Measurements from ENCODE around the gene TBP.
"Not testable (repeated sequence)": the region's sequence is repeated elsewhere in the genome, so short reads cannot be mapped to it uniquely, and the experiment has no call there.

The TBP gene

DNA sequence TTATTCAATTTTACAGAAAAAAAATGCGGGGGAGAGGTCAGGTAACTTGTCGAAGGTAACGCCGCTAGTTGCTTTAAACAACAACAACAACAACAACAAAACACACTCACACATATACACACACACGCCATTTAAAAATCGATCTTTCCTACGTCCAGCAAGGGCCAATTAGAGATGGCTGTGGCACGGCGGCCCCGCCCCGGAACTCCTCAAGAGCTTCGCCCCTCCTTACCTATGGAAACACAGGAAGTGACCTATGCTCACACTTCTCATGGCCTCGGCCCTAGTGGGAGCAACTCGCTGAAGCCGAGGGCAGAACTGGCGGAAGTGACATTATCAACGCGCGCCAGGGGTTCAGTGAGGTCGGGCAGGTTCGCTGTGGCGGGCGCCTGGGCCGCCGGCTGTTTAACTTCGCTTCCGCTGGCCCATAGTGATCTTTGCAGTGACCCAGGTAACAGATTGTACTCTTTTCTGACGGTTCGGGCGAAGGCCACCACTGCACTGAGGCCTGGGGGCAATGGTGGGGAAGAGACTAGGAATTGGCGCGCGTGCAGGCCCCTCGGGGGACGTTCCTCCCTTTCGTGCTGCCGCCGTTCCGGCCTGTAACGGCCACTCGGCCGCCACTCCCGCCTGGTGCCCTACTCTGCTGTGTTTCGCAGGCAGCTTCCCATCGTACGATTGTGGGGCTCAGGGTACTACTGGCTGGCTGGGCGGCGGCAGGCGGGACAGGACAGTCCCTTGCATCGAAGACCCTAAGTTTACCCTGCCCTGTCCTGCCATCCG, at the start of gene TBP:
Gene TBP, plus strand, starts transcription at position 357 of the 783 bp plus-strand sequence. CDS start 2,661 bp downstream, outside the sequence.
- DNase-seq (ENCODE audit: low spot score): peak; percentile 100

DNA sequence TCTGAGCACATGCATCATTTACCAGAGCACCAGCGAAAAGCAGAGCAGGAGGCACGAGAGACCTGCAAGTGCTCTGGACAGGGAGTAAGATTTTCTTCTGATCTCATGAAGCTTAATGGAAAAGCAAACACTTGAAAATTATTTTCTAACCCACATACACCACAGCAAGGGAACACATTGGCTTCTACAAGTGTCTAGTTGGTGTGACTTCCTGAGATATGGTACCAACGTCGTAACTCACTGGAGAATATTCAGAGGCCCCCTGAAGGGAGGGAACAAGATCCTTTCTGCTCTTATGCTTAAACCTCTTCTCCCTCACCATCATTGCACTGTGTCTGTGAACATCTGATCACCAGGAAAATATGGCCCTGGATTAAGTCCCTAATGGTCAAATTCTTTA, 49.7 kb upstream of the TBP start:
- DNase-seq (ENCODE audit: low spot score): no peak

DNA sequence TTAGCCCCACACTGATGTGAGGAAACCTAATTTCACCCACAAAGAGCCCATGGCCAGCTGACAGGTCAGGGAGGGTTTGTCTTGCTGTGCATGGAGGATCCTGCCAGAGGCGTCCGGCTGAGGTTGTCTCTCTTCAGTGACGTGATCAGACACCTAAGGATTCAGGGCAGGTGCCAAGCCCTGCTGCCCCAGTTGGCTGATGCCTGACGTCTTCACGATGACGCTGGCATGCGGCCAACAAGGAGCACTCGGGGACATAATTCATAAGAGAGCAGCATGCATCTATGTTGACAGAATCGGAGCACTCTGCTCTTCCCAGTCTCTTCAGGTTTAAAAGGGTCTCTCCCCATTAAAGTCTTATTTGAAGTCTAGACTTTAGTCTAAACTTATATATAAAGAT, 48.9 kb upstream of the TBP start:
- DNase-seq (ENCODE audit: low spot score): peak; percentile 65

DNA sequence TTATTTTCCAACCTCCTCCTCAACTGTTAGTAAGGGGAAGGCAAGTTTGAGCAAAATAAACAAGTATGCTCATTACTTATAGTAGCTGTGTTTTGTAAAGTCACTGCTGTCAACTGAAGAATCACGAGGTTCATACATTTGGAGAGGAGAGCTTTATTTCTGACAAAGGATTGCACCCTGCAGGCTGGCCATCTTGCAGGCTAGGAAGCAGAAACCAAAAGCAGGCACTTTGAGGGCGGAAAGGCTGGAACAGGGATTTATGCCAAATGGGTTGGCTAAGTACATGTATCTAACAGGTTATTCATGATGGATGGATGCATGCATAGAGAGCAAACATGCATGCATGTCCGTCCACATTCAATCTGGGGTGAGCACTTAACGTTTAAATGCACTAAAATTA, 47.7 kb upstream of the TBP start:
- DNase-seq (ENCODE audit: low spot score): peak; percentile 66

DNA sequence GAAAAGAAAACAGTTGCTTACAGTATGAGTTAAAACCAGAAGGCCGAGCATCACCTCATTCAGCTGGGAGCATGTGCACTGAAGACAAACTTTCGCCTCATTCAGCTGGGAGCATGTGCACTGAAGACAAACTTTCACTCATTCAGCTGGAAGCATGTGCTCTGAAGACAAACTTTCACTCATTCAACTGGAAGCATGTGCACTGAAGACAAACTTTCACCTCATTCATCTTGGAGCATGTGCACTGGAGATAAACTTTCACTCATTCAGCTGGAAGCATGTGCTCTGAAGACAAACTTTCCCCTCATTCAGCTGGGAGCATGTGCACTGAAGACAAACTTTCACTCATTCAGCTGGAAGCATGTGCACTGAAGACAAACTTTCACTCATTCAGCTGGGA, 46.4 kb upstream of the TBP start:
- DNase-seq (ENCODE audit: low spot score): not testable (repeated sequence)

DNA sequence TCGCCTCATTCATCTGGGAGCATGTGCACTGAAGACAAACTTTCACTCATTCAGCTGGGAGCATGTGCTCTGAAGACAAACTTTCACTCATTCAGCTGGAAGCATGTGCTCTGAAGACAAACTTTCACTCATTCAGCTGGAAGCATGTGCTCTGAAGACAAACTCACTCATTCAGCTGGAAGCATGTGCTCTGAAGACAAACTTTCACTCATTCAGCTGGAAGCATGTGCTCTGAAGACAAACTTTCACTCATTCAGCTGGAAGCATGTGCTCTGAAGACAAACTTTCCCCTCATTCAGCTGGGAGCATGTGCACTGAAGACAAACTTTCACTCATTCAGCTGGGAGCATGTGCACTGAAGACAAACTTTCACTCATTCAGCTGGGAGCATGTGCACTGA, 45.9 kb upstream of the TBP start:
- DNase-seq (ENCODE audit: low spot score): not testable (repeated sequence)

DNA sequence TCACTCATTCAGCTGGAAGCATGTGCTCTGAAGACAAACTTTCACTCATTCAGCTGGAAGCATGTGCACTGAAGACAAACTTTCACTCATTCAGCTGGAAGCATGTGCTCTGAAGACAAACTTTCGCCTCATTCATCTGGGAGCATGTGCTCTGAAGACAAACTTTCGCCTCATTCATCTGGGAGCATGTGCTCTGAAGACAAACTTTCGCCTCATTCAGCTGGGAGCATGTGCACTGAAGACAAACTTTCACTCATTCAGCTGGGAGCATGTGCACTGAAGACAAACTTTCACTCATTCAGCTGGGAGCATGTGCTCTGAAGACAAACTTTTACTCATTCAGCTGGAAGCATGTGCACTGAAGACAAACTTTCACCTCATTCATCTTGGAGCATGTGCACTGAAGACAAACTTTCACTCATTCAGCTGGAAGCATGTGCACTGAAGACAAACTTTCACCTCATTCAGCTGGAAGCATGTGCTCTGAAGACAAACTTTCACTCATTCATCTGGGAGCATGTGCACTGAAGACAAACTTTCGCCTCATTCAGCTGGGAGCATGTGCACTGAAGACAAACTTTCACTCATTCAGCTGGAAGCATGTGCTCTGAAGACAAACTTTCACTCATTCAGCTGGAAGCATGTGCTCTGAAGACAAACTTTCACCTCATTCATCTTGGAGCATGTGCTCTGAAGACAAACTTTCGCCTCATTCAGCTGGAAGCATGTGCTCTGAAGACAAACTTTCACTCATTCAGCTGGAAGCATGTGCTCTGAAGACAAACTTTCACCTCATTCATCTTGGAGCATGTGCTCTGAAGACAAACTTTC, 45.1 kb upstream of the TBP start:
- not testable (repeated sequence) for DNase-seq (ENCODE audit: low spot score)

DNA sequence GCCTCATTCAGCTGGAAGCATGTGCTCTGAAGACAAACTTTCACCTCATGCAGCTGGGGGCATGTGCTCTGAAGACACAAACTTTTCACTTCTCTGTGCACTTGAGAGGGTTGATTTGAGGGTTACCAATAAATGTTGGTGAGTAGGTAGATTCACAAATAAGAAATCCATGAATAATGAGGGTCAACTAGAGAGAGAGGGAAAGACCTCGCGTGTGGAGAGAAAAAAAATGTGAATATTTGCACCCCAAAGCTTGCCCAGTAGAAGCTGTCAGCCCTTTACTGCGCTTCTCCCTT, 44.5 kb upstream of the TBP start:
- DNase-seq (ENCODE audit: low spot score): no peak

DNA sequence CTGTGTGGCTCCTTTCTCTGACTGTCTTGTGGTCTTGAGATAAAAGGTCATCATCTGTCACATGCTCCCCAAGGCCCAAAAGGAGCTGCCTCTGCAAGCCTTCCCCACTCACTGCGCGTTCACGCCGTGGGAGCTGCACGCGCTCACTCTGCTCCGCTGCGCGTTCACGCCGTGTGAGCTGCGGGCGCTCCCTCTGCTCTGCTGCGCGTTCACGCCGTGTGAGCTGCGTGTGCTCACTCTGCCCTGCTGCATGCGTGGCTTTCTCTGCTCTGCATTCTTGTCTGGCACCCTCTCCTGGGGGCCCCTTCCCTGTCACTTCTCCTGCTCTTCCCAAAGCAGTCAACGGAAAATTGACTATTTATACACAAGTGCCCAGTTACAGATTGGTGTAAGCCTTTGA, 43.5 kb upstream of the TBP start:
- no peak for DNase-seq (ENCODE audit: low spot score)

DNA sequence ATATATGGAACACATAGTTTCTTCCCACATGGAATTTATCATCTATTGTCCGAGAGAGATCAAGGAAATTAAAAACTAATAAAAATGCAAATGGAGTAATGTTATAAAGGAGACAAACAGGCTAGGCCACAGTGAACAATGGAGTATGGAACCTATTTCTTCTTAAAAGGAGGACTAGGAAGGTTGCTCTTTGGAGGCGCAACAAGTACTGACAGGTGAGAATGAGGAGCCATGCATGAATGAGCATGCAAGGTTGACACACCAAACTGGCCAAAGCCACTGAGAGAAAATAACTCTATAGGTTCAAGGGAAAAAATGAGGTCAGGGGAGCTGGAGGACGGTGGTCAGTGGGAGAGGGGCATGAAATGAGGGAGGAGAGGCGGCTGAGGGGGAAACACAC, 41.9 kb upstream of the TBP start:
- DNase-seq (ENCODE audit: low spot score): no peak

DNA sequence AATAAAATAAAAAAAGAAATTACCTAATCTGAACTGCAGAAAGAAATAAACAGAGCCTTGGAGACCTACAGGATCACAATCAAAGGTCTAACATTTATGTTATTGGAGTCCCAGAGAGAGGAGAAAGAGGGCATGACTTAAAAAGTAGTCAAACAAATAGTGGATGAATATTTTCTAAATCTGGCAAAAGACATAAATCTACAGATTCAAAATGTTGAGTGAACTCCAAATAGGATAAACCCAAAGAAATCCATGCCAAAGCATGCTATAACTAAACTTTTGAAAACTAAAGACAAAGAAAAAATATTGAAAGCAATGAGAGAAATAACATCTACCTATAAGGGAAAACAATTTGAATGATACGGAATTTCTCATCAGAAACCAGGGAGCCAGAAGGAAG, 39.3 kb upstream of the TBP start:
- no peak for DNase-seq (ENCODE audit: low spot score)

DNA sequence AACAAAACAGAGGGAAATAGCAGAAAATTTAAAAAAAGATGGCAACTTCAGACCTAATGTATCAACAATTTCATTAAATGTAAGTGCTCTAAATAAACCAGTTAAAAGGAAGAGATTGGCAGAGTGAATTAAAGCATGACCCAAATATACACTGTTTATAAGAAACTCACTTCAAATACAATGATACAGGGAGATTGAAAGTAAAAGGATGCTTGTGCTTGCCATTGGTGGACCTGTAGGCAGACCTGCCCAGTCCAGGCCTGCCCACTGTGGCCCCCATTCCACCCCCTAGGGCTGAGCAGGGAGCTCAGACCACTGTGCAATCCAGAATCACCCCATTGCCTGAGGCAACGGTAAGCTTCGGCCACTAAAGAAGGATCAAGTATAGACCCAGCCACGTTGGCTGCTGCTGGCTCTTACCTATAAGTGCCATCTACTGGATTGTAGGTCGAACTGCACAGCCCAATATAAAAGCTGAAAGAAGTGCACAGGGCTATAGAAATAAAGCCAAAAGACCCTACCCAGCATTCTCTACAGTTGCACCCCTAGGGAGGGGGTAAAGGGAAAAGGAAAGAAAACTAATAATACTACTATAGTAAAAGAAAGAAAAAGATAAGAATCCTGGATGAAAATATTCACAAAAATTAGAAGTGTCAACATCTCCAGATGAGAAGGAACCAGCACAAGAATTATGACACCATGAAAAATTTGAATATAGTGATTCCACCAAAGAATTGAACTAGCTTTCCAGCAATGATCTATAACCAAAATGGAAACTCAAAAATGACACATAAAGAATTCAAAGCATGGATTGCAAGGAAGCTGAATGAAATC, 37.2 kb upstream of the TBP start:
- peak; percentile 42 for DNase-seq (ENCODE audit: low spot score)

DNA sequence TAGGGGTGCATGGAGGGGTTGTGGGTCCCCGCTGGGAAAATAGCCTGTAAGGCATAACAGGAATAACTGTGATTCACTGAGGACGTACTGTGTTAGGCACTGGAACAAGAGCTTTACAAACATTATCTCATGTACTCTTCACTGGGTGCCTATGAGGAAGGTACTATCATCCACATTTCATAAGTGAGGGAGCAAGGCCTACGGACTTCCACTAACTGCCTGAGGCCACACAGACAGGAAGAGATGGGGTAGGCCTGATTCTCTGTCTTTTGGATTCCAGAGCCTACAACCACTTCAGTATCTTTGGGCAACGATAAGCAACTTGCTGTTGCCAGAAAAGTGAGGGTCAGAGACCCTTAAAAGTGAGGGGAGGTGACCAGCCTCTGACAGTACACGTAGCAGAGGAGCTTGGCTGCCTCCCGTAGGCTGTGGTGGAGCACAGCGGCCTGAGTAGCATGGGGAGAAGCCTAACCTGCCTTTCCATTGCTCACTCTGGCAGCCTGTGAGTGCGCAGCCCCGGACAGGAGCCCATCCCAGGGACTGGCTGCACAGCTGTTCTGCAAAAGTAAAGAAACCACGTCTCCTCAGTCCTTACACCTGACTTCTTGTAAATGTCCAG, 31.5 kb upstream of the TBP start:
- DNase-seq (ENCODE audit: low spot score): peak; percentile 26

DNA sequence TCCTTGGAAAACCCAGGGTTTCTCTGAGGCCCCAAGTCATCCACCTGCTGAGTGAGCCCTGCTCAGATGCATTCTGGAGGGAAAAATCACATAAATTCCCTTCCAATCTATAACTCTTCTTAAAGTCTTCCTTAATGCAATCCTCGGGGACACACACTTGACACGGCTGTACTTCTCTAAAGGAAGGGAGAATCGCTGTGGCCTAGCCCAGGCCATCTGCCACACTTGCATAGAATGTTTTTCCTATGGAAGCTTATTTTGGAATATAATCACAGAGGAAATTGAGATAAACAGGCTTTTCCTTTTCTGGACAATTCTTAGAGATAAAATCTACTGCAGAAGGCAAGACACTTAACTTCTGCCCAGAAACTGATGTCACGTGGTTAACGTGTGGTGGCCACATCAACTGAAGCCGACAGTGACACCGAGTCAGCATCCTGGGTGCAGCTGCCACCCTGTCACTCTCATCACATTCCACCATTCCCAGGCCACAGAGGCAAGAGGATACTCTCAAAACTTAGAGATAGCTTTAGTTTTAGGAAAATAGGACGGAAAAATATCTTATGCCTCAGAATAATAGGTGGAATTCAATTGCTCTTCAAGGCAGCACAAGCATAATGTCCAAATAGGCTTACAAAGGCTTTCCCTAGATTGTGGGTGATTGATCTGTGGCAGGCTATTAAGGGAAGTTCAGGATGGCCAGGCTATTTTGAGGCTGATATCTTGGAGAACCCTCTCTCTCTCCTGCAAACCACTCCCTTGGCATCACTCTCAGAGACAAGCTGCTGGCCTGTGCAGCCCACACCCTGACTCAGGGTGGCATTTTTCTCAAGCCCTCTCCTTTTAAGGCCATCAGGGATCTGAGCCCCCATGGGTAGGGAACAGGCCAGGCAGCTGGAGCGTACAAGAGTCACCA, 30.7 kb upstream of the TBP start:
- no peak for DNase-seq (ENCODE audit: low spot score)

DNA sequence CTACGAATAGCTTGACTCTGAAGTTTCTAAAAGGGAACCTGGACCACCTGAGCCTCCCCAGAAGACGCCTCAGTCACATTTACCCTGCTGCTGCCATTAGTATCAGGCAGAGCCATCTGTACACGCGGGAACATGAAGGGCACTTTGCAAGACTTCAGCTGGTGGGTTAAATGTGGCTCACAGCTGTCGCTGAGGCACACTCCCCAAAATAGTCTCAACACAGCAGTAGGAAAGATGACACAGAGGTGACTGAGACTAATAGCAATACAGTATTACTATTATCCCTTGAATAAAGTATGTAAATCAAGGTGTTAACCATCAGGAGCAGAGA, 30.0 kb upstream of the TBP start:
- no peak for DNase-seq (ENCODE audit: low spot score)

DNA sequence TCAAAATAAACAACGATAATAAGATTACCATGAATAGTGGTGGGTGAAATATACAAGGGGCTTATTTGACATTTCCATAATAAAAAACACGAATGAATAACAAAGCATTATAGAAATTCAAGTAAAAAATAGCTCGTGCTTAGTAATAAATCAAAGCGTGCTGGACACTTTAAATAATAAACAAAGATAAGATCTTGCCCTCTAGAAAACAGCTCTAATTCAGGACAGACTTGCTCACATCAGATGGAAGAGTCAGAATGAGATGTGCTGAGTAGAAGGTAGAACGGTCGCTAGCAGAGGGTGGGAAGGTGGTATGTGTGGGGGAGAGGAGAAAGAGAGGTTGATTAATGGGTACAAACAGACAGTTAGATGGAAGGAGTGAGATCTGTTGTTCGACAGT, 28.4 kb upstream of the TBP start:
- no peak for DNase-seq (ENCODE audit: low spot score)

DNA sequence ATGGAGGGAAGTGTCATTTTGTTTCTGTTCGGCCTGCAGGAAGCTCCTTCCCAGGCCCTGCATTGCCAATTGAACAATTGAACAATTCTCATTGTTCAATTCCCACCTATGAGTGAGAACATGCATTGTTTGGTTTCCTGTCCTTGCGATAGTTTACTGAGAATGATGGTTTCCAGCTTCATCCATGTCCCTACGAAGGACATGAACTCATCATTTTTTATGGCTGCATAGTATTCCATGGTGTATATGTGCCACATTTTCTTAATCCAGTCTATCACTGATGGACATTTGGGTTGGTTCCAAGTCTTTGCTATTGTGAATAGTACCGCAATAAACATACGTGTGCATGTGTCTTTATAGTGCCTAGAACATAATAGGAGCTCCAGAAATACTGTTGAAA, 26.2 kb upstream of the TBP start:
- DNase-seq (ENCODE audit: low spot score): not testable (repeated sequence)

DNA sequence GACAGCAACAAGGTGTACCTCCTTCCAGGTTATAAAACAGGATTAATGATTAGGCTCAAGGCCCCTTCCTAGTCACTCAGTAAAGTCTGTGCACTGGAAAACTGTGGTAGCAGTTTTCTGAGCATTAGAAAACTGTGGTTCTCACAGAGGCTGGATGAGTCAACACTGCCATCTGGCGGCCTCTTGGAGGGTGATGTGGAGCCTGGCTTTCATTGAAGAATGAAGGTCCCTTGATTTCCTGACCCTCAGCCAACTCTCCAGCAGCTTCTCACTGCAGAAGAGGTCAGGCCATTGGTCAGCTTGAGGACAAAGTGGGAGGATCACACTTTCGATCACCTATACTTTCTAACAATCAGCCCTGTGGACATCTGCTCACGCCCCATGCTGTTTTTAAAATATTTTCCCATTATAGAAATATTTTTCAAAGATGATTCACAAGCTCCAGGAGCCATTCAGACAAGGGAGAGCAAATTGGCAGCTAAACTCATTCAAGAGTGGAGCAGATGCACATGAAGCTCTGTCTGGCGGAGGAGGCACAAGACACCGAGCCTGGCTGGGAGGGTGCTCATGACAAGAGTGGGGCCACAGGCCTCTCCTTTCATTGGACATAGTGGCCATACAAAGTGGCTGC, 24.2 kb upstream of the TBP start:
- peak; percentile 89 for DNase-seq (ENCODE audit: low spot score)

DNA sequence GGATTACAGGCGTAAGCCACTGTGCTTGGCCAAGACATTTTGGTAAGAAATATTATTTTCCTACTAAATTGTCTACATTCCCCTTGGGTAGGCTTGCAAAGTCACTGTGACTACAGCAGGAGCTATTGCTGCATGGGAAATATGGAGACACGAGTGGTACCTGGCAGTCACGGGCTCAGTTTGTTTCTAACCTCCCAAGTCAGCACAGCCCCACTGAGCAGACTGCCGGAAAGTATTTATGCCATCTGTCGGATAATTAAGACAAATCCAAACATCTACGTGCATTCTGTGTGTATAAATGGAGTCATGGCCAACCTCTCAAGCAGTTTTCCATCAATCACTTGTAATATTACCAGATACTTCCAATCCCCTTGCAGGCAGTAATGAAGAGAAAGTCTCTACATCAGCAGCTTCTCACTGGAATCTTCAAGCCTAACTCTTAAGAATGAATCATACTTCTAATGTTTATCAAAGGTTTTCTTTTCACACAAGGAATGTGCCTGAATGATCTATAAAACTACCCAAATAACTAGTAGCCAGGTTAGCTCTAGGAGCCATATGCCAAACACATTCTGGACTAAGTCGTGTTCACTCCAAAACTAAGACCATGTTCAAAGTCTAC, 21.2 kb upstream of the TBP start:
- DNase-seq (ENCODE audit: low spot score): peak; percentile 48

DNA sequence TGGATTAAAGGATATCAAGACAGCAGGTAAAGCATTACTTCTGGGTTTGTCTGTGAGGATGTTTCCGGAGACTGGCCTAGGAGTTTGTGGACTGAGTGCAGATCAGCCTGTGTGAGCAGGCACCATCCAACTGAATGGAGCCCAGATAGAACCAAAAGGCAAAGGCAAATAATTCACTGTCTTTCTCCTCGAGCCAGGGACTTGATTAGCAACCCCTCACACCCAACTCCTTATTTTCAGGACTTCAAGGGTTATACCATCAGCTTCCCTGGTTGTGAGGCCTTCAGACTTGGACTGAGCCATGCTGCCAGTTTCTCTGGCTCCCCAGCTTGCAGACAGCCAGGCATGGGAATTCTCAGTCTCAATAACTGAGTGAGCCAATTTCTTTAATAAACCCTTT, 20.4 kb upstream of the TBP start:
- no peak for DNase-seq (ENCODE audit: low spot score)
